ENCODE results near the gene ABCA4.

GRCh38 chr1:94098585-94099111 is 22.3 kb downstream of the ABCA4 start:
- no peak for TF ChIP-seq POLR2A (IDR thresholded peaks at IDR 0.05; ENCODE audit: low read length)
- no peak for TF ChIP-seq GATA1 (IDR thresholded peaks at IDR 0.05; ENCODE audit: low read depth, low read length)
